Neural crest cell (in vitro differentiated cells): ENCODE results near the gene CDK6. TPM values are rescaled to one million over a fixed set of nuclear protein-coding genes. Genes with fewer than 3 reads are reported as not detected.

Source experiments
- DNase-seq: peaks from one replicate; pipeline ENCODE4 v3.0.0; 2021; ENCODE audit warnings: low read depth, mixed read lengths, low spot score
- H3K27ac Mint-ChIP-seq: one replicate; pipeline ENCODE4 v1.8.0; 2021; ENCODE audit warnings: mild to moderate bottlenecking, mixed read lengths; ENCODE audit not compliant: unreplicated experiment
- H3K27me3 Mint-ChIP-seq: 2 replicates; pipeline ENCODE4 v1.8.0; 2021; ENCODE audit warnings: low read depth, mild to moderate bottlenecking, mixed read lengths
- H3K36me3 Mint-ChIP-seq: 2 replicates; pipeline ENCODE4 v1.8.0; 2021; ENCODE audit warnings: low read depth, mild to moderate bottlenecking, mixed read lengths
- H3K4me1 Mint-ChIP-seq: 2 replicates; pipeline ENCODE4 v1.8.0; 2021; ENCODE audit warnings: mixed read lengths
- H3K4me3 Mint-ChIP-seq: one replicate; pipeline ENCODE4 v1.8.0; 2021; ENCODE audit warnings: mild to moderate bottlenecking, mixed read lengths
- H3K9me3 Mint-ChIP-seq: 2 replicates; pipeline ENCODE4 v1.8.0; 2021; ENCODE audit warnings: mixed read lengths
- CTCF ChIP-seq: fragments of 200-600 bp; sonication (generic); conservative IDR thresholded peaks from 2 replicates; pipeline ENCODE4 v1.5.0; 2021; ENCODE audit warnings: antibody characterized with exemption, mild to moderate bottlenecking
- total RNA-seq: library from RNA; stranded (reverse); gene quantifications from 2 replicates; pipeline ENCODE4 v1.2.1, GENCODE V29; 2021

Gene CDK6
- total RNA-seq, 1 donor from 2014 or later, result 42.9 TPM

- DNase-seq, result no peak
- Mint-ChIP-seq H3K4me3 (peak overlapping the region; percentile 85), H3K27ac (peak overlapping the region; percentile 83), H3K27me3 (peaks cover 27% of the 10 kb centered on the region), H3K4me1 (peaks cover 28% of the 10 kb centered on the region), H3K9me3 (no peaks in the 10 kb centered on the region), H3K36me3 (peaks cover 2% of the 10 kb centered on the region)
- TF ChIP-seq CTCF, result no peak
Observed at GRCh38 chr7:92588561-92588960, 247.8 kb downstream of the CDK6 start.

- no peak for TF ChIP-seq CTCF
- no peaks in the 10 kb centered on the region for H3K9me3 Mint-ChIP-seq
- H3K4me3 Mint-ChIP-seq, result peak overlapping the region; percentile 22
- H3K27ac Mint-ChIP-seq, result no peak overlapping the region
- DNase-seq, result no peak
- peaks cover 28% of the 10 kb centered on the region for H3K4me1 Mint-ChIP-seq
- peaks cover 6% of the 10 kb centered on the region for H3K36me3 Mint-ChIP-seq
- peaks cover 14% of the 10 kb centered on the region for H3K27me3 Mint-ChIP-seq
Observed at GRCh38 chr7:92586841-92587240, 249.5 kb downstream of the CDK6 start.

GRCh38 chr7:92586403-92586802, 250.0 kb downstream of the CDK6 start:
- Mint-ChIP-seq H3K4me1 (peaks cover 28% of the 10 kb centered on the region), H3K27me3 (peaks cover 9% of the 10 kb centered on the region), H3K36me3 (peaks cover 6% of the 10 kb centered on the region), H3K27ac (no peak overlapping the region), H3K4me3 (peak overlapping the region; percentile 22), H3K9me3 (no peaks in the 10 kb centered on the region)
- DNase-seq, result no peak
- no peak for TF ChIP-seq CTCF

GRCh38 chr7:92584953-92585352, 251.4 kb downstream of the CDK6 start:
- H3K27me3 Mint-ChIP-seq, result no peaks in the 10 kb centered on the region

GRCh38 chr7:92582948-92583347, 253.4 kb downstream of the CDK6 start:
- Mint-ChIP-seq H3K4me1 (peaks cover 13% of the 10 kb centered on the region), H3K27me3 (no peaks in the 10 kb centered on the region), H3K4me3 (no peak overlapping the region), H3K9me3 (no peaks in the 10 kb centered on the region), H3K27ac (no peak overlapping the region), H3K36me3 (peaks cover 12% of the 10 kb centered on the region)
- no peak for TF ChIP-seq CTCF
- DNase-seq, result no peak

More at GRCh38 chr7:92584953-92585352, 251.4 kb downstream of the CDK6 start:
- Mint-ChIP-seq H3K36me3 (peaks cover 10% of the 10 kb centered on the region), H3K9me3 (no peaks in the 10 kb centered on the region), H3K27ac (no peak overlapping the region), H3K4me1 (peaks cover 28% of the 10 kb centered on the region), H3K4me3 (no peak overlapping the region)
- no peak for DNase-seq
- no peak for TF ChIP-seq CTCF

- Mint-ChIP-seq H3K4me3 (no peak overlapping the region), H3K36me3 (peaks cover 13% of the 10 kb centered on the region), H3K27ac (no peak overlapping the region), H3K9me3 (no peaks in the 10 kb centered on the region), H3K27me3 (no peaks in the 10 kb centered on the region), H3K4me1 (no peaks in the 10 kb centered on the region)
- TF ChIP-seq CTCF, result no peak
- no peak for DNase-seq
Observed at GRCh38 chr7:92576296-92576695, 260.1 kb downstream of the CDK6 start.
